K562 (cell line): ENCODE results near the gene FAM83E. TPM values are rescaled to one million over a fixed set of nuclear protein-coding genes. Genes with fewer than 3 reads are reported as not detected.

ENCODE experiments used
- ATAC-seq: fragments of 200-7000 bp; cut with Tn5 transposase; 3 replicates; pipeline ENCODE4 v1.9.1; 2020; ENCODE audit warnings: moderate library complexity
- BruUV-seq: library from RNA; stranded (reverse); fragments of 400-500 nt; replicated peaks from 2 replicates; lab custom pipeline; 2021; lab: Mats Ljungman, UMichigan
- CTCF ChIA-PET: fragments of 300-600 bp; formaldehyde crosslinking; extraction: SDS; loops from one replicate; lab custom pipeline; 2021; ENCODE audit warnings: low intra/inter-chr PET ratio; lab: Yijun Ruan, JAX
- POLR2A ChIA-PET: fragments of 300-600, 350-650 bp; sonication (Branson Sonifier 250); formaldehyde crosslinking; extraction: SDS; loops from one replicate; lab custom pipeline; 2021; ENCODE audit warnings: antibody characterized with exemption, inconsistent platforms; lab: Yijun Ruan, JAX
- DNase-seq, 4 experiments: peaks; one replicate each; pipeline versions ENCODE4 v3.0.0 to v3.0.0-alpha.2; 2011 to 2018; ENCODE audit warnings: low spot score in 3 of 4, mixed read lengths in 3 of 4; ENCODE audit errors: extremely low read depth in 1 of 4
- FAIRE-seq: peaks from 2 replicates; lab custom pipeline; 2011; peaks lifted over from hg19 to GRCh38; lab: Jason Lieb, UNC
- H2AFZ ChIP-seq: 2 replicates; pipeline ENCODE4 v1.6.0; 2011; ENCODE audit warnings: low read depth, low read length, control low read depth, inconsistent platforms
- H3K27ac ChIP-seq: fragments of 200-600 bp; 3 replicates; pipeline ENCODE4 v1.8.0; 2011; ENCODE audit warnings: low read depth, mild to moderate bottlenecking, control low read depth, inconsistent platforms, low read length, moderate library complexity, mixed read lengths; ENCODE audit errors: extremely low read depth
- H3K27me3 ChIP-seq, 2 experiments: fragments of 300-600 bp in 1 of 2; 2 replicates in 1 of 2; 3 replicates in 1 of 2; pipeline versions ENCODE4 v1.6.0 to v1.8.0; 2011; ENCODE audit warnings: inconsistent platforms in 2 of 2, low read length in 2 of 2, mild to moderate bottlenecking in 1 of 2, mixed read lengths in 1 of 2, moderate library complexity in 1 of 2; ENCODE audit not compliant: control insufficient read depth in 2 of 2, insufficient read depth in 2 of 2
- H3K36me3 ChIP-seq: fragments of 300-600 bp; 3 replicates; pipeline ENCODE4 v1.8.0; 2011; ENCODE audit warnings: mild to moderate bottlenecking, low read length, inconsistent platforms; ENCODE audit not compliant: control insufficient read depth, insufficient read depth
- H3K4me1 ChIP-seq, 2 experiments: fragments of 200-600 bp in 1 of 2; replicated peaks in 1 of 2; 2 replicates in 1 of 2; 3 replicates in 1 of 2; pipeline versions ENCODE4 v1.5.1 to v1.8.0; 2011; ENCODE audit warnings: inconsistent platforms in 2 of 2, low read length in 2 of 2, mild to moderate bottlenecking in 1 of 2, mixed read lengths in 1 of 2, moderate library complexity in 1 of 2; ENCODE audit not compliant: control insufficient read depth in 2 of 2, insufficient read depth in 2 of 2
- H3K4me2 ChIP-seq: 2 replicates; pipeline ENCODE4 v1.6.1; 2011; ENCODE audit warnings: low read length, control low read depth, inconsistent platforms, mixed read lengths; ENCODE audit not compliant: insufficient read depth
- H3K4me3 ChIP-seq: fragments of 200-600 bp; sonication (generic), shearing (Covaris generic); 2 replicates; pipeline ENCODE4 v1.5.1; 2016; ENCODE audit warnings: control low read depth, inconsistent platforms
- H3K79me2 ChIP-seq: fragments of 200-600 bp; 3 replicates; pipeline ENCODE4 v1.8.0; 2011; ENCODE audit warnings: low read length, inconsistent platforms; ENCODE audit not compliant: control insufficient read depth, insufficient read depth
- H3K9ac ChIP-seq, 2 experiments: 2 replicates each; pipeline versions ENCODE4 v1.6.0 to v1.6.1; 2011; ENCODE audit warnings: low read depth in 2 of 2, low read length in 2 of 2, control low read depth in 1 of 2, inconsistent platforms in 1 of 2, mild to moderate bottlenecking in 1 of 2, mixed read lengths in 1 of 2; ENCODE audit not compliant: insufficient read depth in 1 of 2
- H3K9me1 ChIP-seq: one replicate; pipeline ENCODE4 v1.6.0; 2011; ENCODE audit warnings: inconsistent platforms, mild to moderate bottlenecking, low read length, moderate library complexity; ENCODE audit not compliant: control insufficient read depth, insufficient read depth
- H3K9me3 ChIP-seq: replicated peaks from 2 replicates; pipeline ENCODE4 v1.5.1; 2011; ENCODE audit warnings: low read depth, low read length, inconsistent platforms; ENCODE audit not compliant: control insufficient read depth, insufficient read depth
- H4K20me1 ChIP-seq: replicated peaks from 2 replicates; pipeline ENCODE4 v1.6.1; 2011; ENCODE audit warnings: low read length, inconsistent platforms, mixed read lengths; ENCODE audit not compliant: control insufficient read depth, insufficient read depth
- C11orf30 ChIP-seq: fragments of 450-650 bp; IDR thresholded peaks from 2 replicates; pipeline ENCODE4 v1.6.1; 2016; ENCODE audit warnings: low read depth, mild to moderate bottlenecking
- E2F4 ChIP-seq: sonication (generic); formaldehyde crosslinking; IDR thresholded peaks from 2 replicates; pipeline ENCODE4 v1.8.0; 2022; ENCODE audit warnings: mild to moderate bottlenecking, low read depth, missing genetic modification reagents
- MAFF ChIP-seq: IDR thresholded peaks from 2 replicates; pipeline ENCODE4 v1.6.1; 2012; ENCODE audit warnings: low read length, improper control_type of control experiment
- MAFG ChIP-seq: fragments of 450-650 bp; conservative IDR thresholded peaks from 2 replicates; pipeline ENCODE4 v1.6.1; 2016; ENCODE audit warnings: missing genetic modification characterization, missing compliant biosample characterization
- MAFK ChIP-seq: IDR thresholded peaks from 2 replicates; pipeline ENCODE4 v1.6.1; 2011; ENCODE audit warnings: low read length, improper control_type of control experiment
- NFE2 ChIP-seq: IDR thresholded peaks from 2 replicates; pipeline ENCODE4 v1.6.1; 2014; ENCODE audit warnings: antibody characterized with exemption, low read depth
- POLR2AphosphoS5 ChIP-seq: IDR thresholded peaks from 2 replicates; pipeline ENCODE4 v1.6.1; 2011; ENCODE audit warnings: mild to moderate bottlenecking, low read depth, low read length, moderate library complexity; ENCODE audit not compliant: control insufficient read depth, insufficient read depth
- SUPT5H ChIP-seq: fragments of 450-650 bp; IDR thresholded peaks from 2 replicates; pipeline ENCODE4 v1.6.1; 2016
- ZNF3 ChIP-seq: fragments of 250-450 bp; sonication (Bioruptor Pico); IDR thresholded peaks from 2 replicates; pipeline ENCODE4 v1.5.0; 2021; ENCODE audit warnings: mild to moderate bottlenecking, moderate library complexity
- ZNF316 ChIP-seq: fragments of 450-650 bp; IDR thresholded peaks from 2 replicates; pipeline ENCODE4 v1.6.1; 2016
- WGBS: fragments of 100-300 bp; shearing (Covaris generic); methylation state at CpG from one replicate; pipeline ENCODE4 v1.1.6; 2016; ENCODE audit warnings: low coverage, mixed read lengths; ENCODE audit not compliant: insufficient coverage; ENCODE audit errors: missing lambda C conversion rate; 5-methylcytosine and 5-hydroxymethylcytosine counted together
- in situ Hi-C: fragments of 300-500 bp; cut with MboI; formaldehyde crosslinking; loops from 4 replicates; pipeline ENCODE4 v1.15.0; 2018; ENCODE audit warnings: inconsistent platforms, mixed read lengths
- intact Hi-C: fragments of 100-400 bp; cut with micrococcal nuclease; formaldehyde crosslinking; loops from 2 replicates; pipeline ENCODE4 v1.14.2; 2022
- polyA plus RNA-seq, 8 experiments: library from polyadenylated mRNA; depleted of rRNA in 4 of 8; stranded (reverse) in 5 of 8; unstranded in 3 of 8; fragments of >200 nt; fragmentation: Nextera tagmentation in 2 of 8; fragmentation: Illumina TruSeq in 1 of 8; extraction: Ambion mirVana in 2 of 8; extraction: Trizol in 1 of 8; gene quantifications; 2 replicates each; pipeline versions ENCODE4 v1.2.1 to v1.2.3, GENCODE V29; 2011 to 2014; ENCODE audit warnings: inconsistent platforms in 1 of 8, missing spikeins in 1 of 8
- total RNA-seq, 7 experiments: library from RNA; depleted of rRNA in 6 of 7; stranded (reverse); fragments of >200 nt in 6 of 7; fragmentation: Illumina TruSeq in 2 of 7; extraction: Trizol in 2 of 7; gene quantifications; 2 replicates each; pipeline versions ENCODE4 v1.2.1 to v1.2.3, GENCODE V29; 2011 to 2021; ENCODE audit warnings: low replicate concordance in 1 of 7
- TF ChIP-seq, protein P1 (sequence below): fragments of 250-450 bp; sonication (Bioruptor Pico); IDR thresholded peaks from 2 replicates; pipeline ENCODE4 v1.5.1; 2021; ENCODE audit warnings: mild to moderate bottlenecking

The FAM83E gene
- total and polyA plus RNA-seq, 9 of the 15 experiments (the other 6 are each of a cell fraction or from before 2014, with no cell fraction given): 0.15 to 0.87 (median 0.29) TPM; not detected in 4

DNA sequence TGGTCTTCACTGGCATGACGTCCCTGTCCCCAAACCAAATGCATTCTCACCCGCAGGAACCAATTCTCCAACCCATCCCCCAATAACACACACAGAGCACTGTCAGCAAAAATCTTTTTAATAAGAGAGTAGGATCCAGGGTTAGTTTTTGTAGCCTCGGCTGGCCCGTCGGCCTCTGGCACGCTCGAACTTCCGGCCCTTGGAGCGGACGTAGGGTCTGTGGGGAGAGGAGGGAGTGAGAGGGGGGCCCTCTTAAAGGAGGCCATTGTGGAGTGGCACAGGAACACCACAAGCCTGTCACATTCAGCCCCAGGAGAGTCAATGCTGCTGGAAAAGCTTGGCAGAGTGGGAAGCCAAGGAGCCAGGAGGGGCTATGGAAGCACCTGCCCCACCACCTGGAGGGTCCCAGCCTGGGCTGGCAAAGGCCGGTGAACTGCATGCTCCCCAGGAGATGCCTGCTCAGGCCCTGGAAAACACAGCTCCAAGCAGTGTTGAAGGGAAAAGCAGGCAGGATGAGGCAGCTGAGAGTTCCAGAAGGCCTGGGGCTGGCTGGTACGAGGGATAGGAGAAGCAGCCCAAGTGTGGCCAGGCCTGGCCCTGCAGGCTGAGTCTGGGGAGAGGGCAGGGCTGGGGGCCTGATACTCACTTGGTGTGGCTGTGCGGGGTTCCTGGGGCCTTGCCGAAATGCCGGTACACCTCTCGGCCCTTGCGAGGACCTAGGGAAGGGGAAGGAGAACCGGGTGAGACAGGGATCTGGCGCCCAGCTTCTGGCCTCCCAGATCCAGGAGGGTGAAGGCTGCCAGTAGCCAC lies 560 bp upstream of the FAM83E start:
- DNase-seq: peak in 1 of 4 experiments; percentile 7
- no peak for ATAC-seq
- POLR2A ChIA-PET: interaction anchor here (0.8 to 4.7 kb wide), 14 partner anchors 8 to 169 kb away, joined by 3 to 85 read pairs (median 3); partner anchors contain the start of gene SPACA4
- peaks cover 11% of the 10 kb centered on the region for H3K9me1 ChIP-seq
- intact Hi-C loops: no loop called here
- peaks cover 30 to 63% of the 10 kb centered on the region in 2 experiments; a peak in 4 of 5 replicates for H3K4me1 ChIP-seq
- no peaks in the 10 kb centered on the region for H3K9me3 ChIP-seq
- peaks cover 38% of the 10 kb centered on the region; the same call in 2 of the 3 replicates for H3K36me3 ChIP-seq
- H3K9ac ChIP-seq: peak overlapping the region in 1 of 2 experiments; percentile 94; a peak in 2 of 4 replicates
- no peaks in the 10 kb centered on the region for H3K27me3 ChIP-seq
- WGBS: 68% methylated on average over 16 of the region's 19 CpGs
- H3K4me3 ChIP-seq: no peak overlapping the region; the same call in 1 of the 2 replicates
- no peak overlapping the region; the same call in 2 of the 3 replicates for H3K27ac ChIP-seq
- peak overlapping the region; percentile 91; the same call in 1 of the 2 replicates for H3K4me2 ChIP-seq
- no peak for FAIRE-seq
- TF ChIP-seq MAFF (peak; percentile 38; the same call in 1 of the 2 replicates), SUPT5H (peak; percentile 5; the same call in 1 of the 2 replicates), ZNF3 (CRISPR knock-in tag) (no peak), MAFK (peak; percentile 58; the same call in 1 of the 2 replicates), POLR2AphosphoS5 (0 out of 2 replicates have a peak, but pooled peaks have one; percentile 8), E2F4 (no peak), NFE2 (0 out of 2 replicates have a peak, but pooled peaks have one; percentile 9), C11orf30 (peak; percentile 84), ZNF316 (peak; percentile 91), MAFG (tag) (peak; percentile 65)
- TF ChIP-seq, protein P1, sequence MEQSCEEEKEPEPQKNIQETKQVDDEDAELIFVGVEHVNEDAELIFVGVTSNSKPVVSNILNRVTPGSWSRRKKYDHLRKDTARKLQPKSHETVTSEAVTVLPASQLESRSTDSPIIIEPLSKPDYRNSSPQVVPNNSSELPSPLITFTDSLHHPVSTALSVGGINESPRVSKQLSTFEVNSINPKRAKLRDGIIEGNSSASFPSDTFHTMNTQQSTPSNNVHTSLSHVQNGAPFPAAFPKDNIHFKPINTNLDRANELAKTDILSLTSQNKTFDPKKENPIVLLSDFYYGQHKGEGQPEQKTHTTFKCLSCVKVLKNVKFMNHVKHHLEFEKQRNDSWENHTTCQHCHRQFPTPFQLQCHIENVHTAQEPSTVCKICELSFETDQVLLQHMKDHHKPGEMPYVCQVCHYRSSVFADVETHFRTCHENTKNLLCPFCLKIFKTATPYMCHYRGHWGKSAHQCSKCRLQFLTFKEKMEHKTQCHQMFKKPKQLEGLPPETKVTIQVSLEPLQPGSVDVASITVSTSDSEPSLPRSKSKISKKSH (CRISPR knock-in tag): no peak
- TF ChIP-seq, all 486 proteins: peak for 8
- H3K79me2 ChIP-seq: peaks cover 44% of the 10 kb centered on the region
- peaks cover 37% of the 10 kb centered on the region for H4K20me1 ChIP-seq
- no peak overlapping the region for H2AFZ ChIP-seq
- in situ Hi-C loops: no loop called here
- no TSS peak for BruUV-seq
- CTCF ChIA-PET: no interaction called here
